ENCODE measurements around the gene PRKN.
A peak's percentile ranks its signal among the peaks of the same experiment; 100 is the strongest.

PRKN gene

GRCh38 chr6:162751211-162751859 is 23.8 kb upstream of the PRKN start:
- TF ChIP-seq CTCF (IDR thresholded peaks at IDR 0.05), result no peak

DNA sequence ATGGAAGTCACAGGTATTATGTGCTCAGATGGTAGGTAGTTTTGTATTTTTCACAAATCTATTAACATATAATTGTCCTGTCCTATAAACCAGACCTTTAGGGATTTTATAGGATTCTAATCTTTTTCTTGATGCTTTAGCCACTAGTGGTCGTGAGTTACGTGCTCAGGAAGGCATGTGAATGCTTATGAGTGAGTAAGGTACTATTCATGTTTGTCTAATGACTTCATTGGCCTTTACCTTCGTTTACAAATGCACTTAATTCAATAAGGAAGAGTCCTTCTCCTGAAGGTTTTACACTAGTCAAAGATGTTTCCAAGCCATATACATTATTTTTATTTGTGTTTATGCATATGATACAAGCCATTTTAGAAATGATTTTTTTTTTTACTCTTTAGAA is 23.2 kb upstream of the PRKN start:
- TF ChIP-seq CTCF (IDR thresholded peaks at IDR 0.05), result peak; percentile 29; the same call in 1 of the 2 replicates

GRCh38 chr6:162736961-162737360 is 9.4 kb upstream of the PRKN start:
- peak; percentile 38; the same call in 1 of the 2 replicates for TF ChIP-seq CTCF (IDR thresholded peaks at IDR 0.05)

DNA sequence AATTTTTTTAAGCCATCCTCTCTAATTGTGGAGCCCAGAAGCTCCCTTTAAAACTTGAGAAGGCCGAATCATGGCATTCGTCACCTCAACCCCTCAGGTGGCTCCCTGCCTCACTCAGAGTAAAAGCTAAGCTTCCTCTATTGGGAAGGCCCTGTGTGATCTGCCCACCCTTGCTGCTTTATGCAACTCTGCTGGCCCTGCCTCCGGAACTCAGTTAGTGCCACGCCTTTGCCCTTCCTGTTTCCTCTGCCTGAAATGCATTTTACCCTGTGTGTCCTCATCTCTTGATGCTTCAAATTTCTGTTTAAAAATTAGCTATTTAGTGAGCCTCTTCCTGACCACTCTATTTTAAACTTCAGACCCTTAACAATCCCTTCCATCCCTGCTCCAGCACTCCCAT is 5.9 kb upstream of the PRKN start:
- no peak for TF ChIP-seq CTCF (IDR thresholded peaks at IDR 0.05)

GRCh38 chr6:162730502-162730901 is 2.9 kb upstream of the PRKN start:
- no peak for TF ChIP-seq CTCF (IDR thresholded peaks at IDR 0.05)

- TF ChIP-seq CTCF (IDR thresholded peaks at IDR 0.05), result no peak
Observed at GRCh38 chr6:162728706-162729105, 1.1 kb upstream of the PRKN start.

- no peak for TF ChIP-seq CTCF (IDR thresholded peaks at IDR 0.05)
Observed at GRCh38 chr6:162728197-162728596, 631 bp upstream of the PRKN start.

DNA sequence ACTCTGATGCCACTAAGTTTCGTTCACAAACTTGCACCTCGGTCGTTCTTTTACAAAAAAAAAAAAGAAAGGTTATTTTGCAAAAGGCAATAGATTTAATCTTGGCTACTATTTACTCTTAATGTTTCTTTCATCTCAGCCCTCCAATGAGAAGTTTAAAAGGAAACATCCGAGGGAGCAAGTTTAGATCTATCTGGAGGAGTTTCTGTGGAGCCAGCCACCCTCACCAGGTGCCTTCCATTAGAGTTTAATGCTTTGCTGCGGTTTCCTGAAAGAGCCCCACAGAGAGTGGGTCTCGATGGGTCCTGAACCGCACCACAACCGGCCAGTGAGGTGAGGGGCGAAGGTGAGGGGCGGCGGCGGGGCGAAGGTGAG is 632 bp downstream of the PRKN start:
- no peak for TF ChIP-seq CTCF (IDR thresholded peaks at IDR 0.05)

Data from LNCAP (cell line).